Measurements from ENCODE around the gene CACNA1C. TPM values are rescaled to one million over a fixed set of nuclear protein-coding genes. Genes with fewer than 3 reads are reported as not detected.

CACNA1C gene
- polyA plus RNA-seq, 1 donor from 2014 or later = 0.06 TPM

DNA sequence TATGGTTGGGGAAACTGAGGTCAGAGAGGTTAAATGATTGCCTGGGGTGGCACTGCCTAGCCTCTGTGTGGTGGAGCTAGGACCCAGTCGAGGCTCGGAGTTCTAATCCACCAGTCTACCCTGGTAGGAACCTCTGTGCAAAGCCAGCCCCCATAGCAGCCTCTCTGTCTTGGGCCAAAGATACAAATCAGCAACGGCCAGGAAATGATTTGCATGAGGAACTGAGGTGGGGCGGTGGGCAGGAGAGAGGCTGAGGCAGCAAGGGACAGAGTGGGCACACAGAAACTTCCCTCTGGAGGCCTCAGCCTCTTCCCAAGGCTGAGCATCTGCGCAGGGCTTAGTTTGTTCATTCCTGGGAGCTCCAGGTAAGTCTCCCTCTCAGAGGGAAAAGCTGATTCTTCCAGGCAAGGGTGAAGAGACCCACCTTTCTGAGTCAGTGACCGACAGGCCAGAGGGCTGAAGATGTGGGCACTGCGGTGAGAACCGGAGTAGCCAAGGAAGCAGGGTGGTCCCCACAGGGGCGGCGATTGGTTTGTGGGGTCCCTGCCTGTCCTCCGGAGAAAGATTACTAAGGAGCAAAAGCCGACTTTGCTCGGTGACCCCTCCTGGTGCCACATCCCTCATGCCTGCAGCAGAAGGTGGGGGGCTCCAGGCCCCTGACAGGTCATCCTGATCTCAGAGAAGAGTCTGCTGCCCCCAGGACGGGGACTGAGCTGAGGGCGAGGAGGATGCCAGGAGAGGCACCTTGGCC lies 134.6 kb downstream of the CACNA1C start:
- Mint-ChIP-seq H3K4me1 (peaks cover 0 to 8% (median 6%) of the 10 kb centered on the region in 3 donors), H3K9me3 (no peaks in the 10 kb centered on the region), H3K36me3 (peaks cover 2% of the 10 kb centered on the region), H3K27ac (peak overlapping the region in 1 of 3 donors; percentile 88), H3K27me3 (peaks cover 15% of the 10 kb centered on the region), H3K4me3 (peak overlapping the region in 1 of 4 donors; percentile 39)

DNA sequence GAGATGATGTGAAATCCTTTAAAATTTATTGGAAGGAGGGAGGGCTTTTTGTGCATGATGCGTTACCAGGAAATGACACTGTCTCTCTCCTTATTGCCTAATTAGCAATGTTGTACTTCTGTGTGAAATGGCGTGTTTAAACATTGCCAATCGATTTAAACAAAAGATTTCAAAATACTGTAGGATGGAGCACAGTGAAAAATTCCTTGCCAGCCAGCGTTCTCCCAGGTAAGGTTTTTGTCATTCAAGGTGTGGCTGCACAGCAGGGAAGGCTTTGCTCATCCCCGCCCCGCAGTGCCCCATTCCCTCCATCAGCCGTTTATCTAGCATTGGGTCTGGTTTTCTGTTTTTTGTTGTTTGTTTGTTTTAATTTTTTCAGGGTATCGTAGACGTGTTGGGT lies 137.3 kb downstream of the CACNA1C start:
- peaks cover 2% of the 10 kb centered on the region for H3K36me3 Mint-ChIP-seq
- no peak overlapping the region for H3K27ac Mint-ChIP-seq
- peaks cover 0 to 8% (median 6%) of the 10 kb centered on the region in 3 donors for H3K4me1 Mint-ChIP-seq
- no peaks in the 10 kb centered on the region for H3K9me3 Mint-ChIP-seq
- H3K4me3 Mint-ChIP-seq = no peak overlapping the region
- H3K27me3 Mint-ChIP-seq = peaks cover 4% of the 10 kb centered on the region

DNA sequence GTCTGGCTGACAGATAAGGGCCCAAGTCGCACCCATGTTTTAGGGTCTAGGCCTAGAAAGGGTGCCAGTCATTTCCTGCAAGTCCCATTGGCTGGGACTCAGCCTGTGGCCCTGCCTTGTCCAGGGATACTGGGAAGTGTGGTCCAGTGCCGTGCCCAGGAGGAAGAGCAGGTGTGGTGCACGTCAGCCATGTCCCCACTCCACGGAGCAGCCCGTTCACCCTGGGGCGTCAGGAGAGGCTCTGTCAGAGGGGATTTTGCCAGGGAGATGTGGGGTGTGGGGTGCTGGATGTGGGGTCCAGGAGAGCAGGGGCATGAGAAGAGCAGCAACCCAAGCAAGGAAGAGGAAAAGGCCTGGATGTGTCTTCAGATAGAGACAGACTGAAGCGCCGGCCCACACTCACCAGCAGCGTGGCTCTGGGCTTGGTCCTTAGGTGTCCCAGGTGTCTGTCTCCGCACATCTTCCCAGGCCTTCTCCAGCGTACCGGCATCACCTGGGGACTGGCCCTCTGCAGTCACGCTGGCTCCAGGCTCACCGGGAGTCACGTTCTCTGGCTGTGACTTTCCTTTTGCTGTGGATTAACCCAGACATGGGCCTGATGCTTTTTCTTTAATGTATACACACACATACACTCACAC lies 138.2 kb downstream of the CACNA1C start:
- Mint-ChIP-seq H3K9me3 (no peaks in the 10 kb centered on the region), H3K27me3 (peaks cover 6% of the 10 kb centered on the region), H3K4me3 (no peak overlapping the region), H3K36me3 (peaks cover 2% of the 10 kb centered on the region), H3K27ac (peak overlapping the region in 1 of 3 donors; percentile 9), H3K4me1 (peaks cover 0 to 8% (median 6%) of the 10 kb centered on the region in 3 donors)

DNA sequence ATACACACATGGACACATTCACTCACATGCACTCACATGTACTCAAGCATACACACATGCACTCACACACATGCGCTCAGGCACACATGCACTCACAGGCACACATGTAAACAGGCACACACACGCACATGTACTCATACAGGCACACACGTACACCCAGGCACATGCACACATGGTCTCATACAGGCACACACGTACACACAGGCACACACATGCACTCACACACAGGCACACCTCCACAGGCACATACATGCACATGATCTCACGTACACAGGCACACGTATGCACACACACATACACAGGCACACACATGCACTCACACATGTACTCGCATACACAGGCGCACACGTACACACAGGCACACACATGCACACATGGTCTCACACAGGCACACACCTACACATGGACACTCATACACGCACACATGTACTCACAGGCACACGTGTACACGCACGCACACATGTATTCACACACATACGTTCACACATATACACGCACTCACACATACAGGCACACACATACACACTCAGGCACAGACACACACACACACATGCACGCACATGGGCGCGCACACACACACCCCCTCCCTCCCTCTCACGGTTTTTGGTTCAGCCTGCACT lies 138.9 kb downstream of the CACNA1C start:
- H3K27ac Mint-ChIP-seq = no peak overlapping the region
- peaks cover 0 to 7% (median 6%) of the 10 kb centered on the region in 3 donors for H3K4me1 Mint-ChIP-seq
- H3K36me3 Mint-ChIP-seq = no peaks in the 10 kb centered on the region
- no peaks in the 10 kb centered on the region for H3K9me3 Mint-ChIP-seq
- peaks cover 8% of the 10 kb centered on the region for H3K27me3 Mint-ChIP-seq
- H3K4me3 Mint-ChIP-seq = no peak overlapping the region

DNA sequence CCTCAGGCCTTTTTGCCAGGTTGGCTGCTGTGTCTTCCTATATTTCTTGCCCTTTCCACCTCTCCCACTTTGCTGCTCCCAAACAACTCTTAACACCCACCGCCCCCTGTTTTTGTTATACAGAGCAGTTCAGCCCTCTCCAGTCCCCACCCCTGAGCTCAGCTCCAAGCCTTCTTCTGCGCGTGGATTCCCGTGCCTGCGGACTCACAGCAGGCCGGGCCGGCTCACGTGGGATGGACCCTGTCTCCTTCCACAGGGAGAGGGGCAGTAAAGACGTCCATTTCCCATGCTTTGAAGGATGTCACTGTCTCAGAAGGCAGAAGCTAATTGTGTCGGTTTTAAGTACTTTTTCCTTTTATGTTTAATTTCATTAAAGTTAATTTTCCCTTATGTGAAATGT lies 139.4 kb downstream of the CACNA1C start:
- H3K4me1 Mint-ChIP-seq = peaks cover 0 to 1% (median 1%) of the 10 kb centered on the region in 3 donors
- H3K36me3 Mint-ChIP-seq = no peaks in the 10 kb centered on the region
- H3K27ac Mint-ChIP-seq = no peak overlapping the region
- H3K9me3 Mint-ChIP-seq = no peaks in the 10 kb centered on the region
- H3K4me3 Mint-ChIP-seq = no peak overlapping the region
- H3K27me3 Mint-ChIP-seq = peaks cover 12% of the 10 kb centered on the region

DNA sequence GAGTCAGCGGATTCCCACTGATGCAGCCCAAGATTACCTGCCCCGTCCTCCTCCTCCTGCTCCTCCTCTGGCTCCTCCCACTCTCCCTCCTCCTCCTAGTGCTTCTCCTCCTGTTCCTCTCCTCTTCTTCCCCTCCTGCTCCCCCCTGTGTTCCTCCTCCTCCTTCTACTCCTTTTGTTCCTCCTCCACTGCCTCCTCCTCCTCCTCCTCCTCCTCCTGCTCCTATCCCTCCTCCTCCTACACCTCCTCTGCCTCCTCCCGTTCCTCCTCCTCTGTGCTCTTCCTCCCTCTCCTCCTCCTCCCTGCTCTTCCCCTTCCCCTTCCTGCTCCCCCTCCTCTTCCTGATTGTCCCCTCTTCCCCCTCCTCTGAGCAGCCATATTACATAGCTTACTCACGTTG lies 141.3 kb downstream of the CACNA1C start:
- no peak overlapping the region for H3K4me3 Mint-ChIP-seq
- no peak overlapping the region for H3K27ac Mint-ChIP-seq
- no peaks in the 10 kb centered on the region for H3K9me3 Mint-ChIP-seq
- no peaks in the 10 kb centered on the region for H3K4me1 Mint-ChIP-seq
- H3K27me3 Mint-ChIP-seq = peaks cover 12% of the 10 kb centered on the region
- no peaks in the 10 kb centered on the region for H3K36me3 Mint-ChIP-seq

DNA sequence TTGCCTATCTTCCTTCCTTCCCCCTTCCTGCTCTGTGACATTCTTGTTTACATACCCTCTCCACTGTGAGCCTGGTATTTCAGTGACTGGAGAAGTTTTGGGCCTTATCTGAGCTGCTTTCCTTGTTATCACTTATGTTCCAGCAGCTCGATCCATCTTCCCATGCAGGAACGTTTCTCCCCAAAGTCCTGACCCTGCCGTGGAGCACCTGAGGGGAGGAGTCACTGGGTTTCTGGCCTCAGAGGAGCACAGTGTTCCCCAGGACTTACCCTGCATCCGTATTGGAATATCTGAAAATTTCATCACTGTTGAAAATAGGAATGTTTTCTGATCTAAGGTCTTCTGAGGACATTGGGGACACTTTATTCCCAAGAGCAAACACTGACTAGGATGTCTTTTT lies 141.8 kb downstream of the CACNA1C start:
- Mint-ChIP-seq H3K27me3 (peaks cover 12% of the 10 kb centered on the region), H3K4me3 (no peak overlapping the region), H3K27ac (no peak overlapping the region), H3K4me1 (no peaks in the 10 kb centered on the region), H3K36me3 (no peaks in the 10 kb centered on the region), H3K9me3 (no peaks in the 10 kb centered on the region)

DNA sequence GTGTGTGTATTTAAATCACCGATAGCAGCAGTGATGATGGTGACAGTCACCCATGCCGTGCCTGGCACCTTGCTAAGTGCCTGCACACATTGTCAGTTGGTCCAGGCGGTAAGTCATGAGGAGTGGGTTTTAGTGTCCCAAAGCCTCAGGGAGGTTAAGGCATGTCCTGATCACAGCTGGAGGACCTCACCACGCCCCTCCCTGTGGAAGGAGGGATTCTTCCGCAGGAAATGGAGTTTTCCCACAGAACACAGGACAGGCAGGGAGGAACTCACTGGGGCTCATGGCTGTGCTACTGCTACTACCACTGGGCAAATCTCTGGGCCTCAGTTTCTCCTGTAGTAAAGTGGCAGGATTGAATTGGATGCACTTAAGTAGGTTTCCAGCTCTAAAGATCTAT lies 142.3 kb downstream of the CACNA1C start:
- H3K27ac Mint-ChIP-seq = no peak overlapping the region
- no peaks in the 10 kb centered on the region for H3K4me1 Mint-ChIP-seq
- H3K4me3 Mint-ChIP-seq = no peak overlapping the region
- no peaks in the 10 kb centered on the region for H3K36me3 Mint-ChIP-seq
- H3K27me3 Mint-ChIP-seq = peaks cover 12% of the 10 kb centered on the region
- H3K9me3 Mint-ChIP-seq = no peaks in the 10 kb centered on the region

DNA sequence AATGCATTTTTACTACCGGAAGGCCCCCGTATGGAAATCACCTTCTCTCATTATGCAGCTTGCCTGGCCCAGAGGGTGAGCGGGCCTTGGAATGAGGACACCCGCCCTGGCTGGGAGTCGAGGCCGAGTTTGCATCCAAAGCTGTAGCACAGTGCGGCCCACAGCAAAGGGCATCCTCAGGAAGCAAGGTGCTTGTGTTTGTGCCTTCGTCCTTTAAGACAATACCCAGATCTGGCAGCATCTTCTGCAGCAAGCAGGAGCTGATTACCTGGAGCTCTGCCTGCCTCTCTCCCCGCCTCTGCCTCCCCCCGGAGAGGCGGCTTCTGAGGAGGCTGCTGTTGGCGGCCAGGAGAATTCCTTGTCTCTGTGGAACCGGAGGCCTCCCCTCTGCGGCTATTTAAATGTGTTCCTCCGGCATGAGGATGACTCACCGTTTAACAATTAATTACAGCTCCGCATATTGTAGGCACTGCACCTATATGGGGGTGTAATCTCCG lies 145.3 kb downstream of the CACNA1C start:
- Mint-ChIP-seq H3K27ac (no peak overlapping the region), H3K36me3 (no peaks in the 10 kb centered on the region), H3K4me3 (no peak overlapping the region), H3K4me1 (no peaks in the 10 kb centered on the region), H3K27me3 (peaks cover 21% of the 10 kb centered on the region), H3K9me3 (no peaks in the 10 kb centered on the region)

DNA sequence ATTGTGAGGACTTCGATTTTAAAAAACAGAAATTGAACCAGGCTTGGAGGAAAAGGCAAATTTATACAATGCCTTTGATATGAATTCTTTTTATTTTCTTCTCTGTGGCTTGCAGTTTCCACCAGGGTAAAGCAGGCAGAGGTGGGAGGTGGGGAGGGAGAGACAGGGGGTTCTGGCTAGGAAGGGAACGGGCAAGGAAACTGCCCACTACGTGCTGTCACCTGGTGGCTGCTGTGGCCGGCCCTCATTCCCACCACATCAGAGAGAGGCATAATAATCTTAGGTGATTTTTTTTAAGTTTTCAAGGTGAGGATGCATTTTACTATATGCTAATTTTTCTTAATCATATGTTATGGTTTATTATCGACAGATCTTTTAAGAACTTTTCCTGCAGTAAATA lies 145.8 kb downstream of the CACNA1C start:
- Mint-ChIP-seq H3K9me3 (no peaks in the 10 kb centered on the region), H3K27ac (no peak overlapping the region), H3K27me3 (peaks cover 21% of the 10 kb centered on the region), H3K4me1 (no peaks in the 10 kb centered on the region), H3K4me3 (no peak overlapping the region), H3K36me3 (no peaks in the 10 kb centered on the region)

DNA sequence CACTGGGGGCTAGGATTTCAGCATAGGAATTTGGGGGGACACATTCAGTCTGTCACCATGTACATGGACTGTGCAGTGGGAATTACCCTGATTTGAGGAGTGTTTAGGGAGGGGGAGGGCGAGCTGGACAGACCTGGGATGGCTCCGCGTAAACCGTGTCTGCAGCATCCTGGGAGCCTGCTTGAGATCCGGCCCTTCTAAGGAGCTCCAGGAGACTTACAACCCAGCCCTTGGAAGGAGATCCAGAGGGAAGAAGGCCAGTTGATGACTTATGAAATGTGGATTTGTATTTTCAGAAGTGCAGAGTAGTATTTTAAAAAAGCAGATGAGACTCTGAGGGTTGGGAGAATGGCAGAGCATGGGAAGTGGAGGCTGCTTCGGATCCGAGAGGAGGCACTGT lies 153.2 kb downstream of the CACNA1C start:
- H3K9me3 Mint-ChIP-seq = no peaks in the 10 kb centered on the region
- no peak overlapping the region for H3K4me3 Mint-ChIP-seq
- peaks cover 0 to 6% (median 0%) of the 10 kb centered on the region in 3 donors for H3K4me1 Mint-ChIP-seq
- no peak overlapping the region for H3K27ac Mint-ChIP-seq
- H3K27me3 Mint-ChIP-seq = peaks cover 9% of the 10 kb centered on the region
- no peaks in the 10 kb centered on the region for H3K36me3 Mint-ChIP-seq

DNA sequence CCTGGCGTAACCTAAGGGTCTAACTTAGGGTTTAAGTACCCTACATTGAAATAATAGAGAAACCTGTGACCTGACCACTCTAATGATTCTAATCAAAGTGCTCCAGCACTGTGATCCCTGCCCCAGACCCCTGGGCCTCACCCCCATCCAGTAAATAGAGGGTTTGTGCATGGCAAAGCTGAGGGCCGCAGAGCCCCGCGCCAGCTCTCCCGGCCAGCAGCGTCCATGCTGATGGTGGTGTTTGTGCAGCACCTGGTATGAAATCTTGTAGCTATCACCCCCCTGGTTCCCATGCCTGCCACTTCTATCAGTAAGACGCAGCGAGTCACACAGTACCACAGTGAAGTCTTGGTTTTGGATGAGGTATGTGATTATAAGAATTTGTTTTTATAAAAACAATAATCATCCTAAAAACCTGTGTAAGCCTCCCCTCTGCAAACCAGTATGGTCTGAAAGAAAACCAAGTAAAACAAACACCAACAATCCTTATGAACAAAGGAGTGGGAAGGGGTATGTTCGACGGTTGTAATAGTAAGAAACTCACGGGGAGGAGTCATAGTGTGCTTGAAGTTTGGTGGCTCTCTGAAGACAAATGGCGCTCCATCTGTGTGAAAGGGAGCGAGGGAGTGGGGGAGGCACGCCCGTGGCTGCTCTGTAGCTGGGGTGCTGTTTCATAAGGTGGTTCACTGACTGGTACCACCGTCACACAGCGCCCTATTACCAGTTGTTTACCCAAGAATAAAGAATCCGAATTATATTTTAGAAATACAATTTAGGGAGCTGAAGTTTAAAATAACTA lies 156.2 kb downstream of the CACNA1C start:
- Mint-ChIP-seq H3K4me1 (peaks cover 0 to 6% (median 0%) of the 10 kb centered on the region in 3 donors), H3K36me3 (no peaks in the 10 kb centered on the region), H3K27me3 (peaks cover 8% of the 10 kb centered on the region), H3K27ac (no peak overlapping the region), H3K4me3 (no peak overlapping the region), H3K9me3 (peaks cover 0 to 2% (median 0%) of the 10 kb centered on the region in 3 donors)

DNA sequence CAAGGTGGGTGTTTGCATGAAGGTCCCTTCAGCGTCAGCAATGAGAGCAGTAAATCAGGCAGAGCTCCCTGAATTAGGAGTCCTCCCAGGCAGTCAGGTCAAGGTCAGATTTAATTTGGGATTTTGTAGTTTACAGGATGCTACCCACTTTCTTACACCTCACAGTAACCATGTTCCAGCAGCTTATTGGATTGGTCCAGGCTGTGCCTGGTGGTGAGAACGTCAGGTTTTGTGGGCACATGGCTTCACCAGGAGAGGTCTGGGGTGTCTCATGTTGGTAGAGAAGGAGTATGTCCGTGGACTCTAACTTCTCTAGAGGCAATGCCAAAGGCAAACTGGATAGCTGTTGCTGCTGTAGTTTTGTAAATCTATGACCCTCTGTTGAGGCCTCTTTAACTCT lies 158.3 kb downstream of the CACNA1C start:
- H3K27me3 Mint-ChIP-seq = peaks cover 12% of the 10 kb centered on the region
- H3K27ac Mint-ChIP-seq = no peak overlapping the region
- peaks cover 0 to 6% (median 0%) of the 10 kb centered on the region in 3 donors for H3K4me1 Mint-ChIP-seq
- H3K4me3 Mint-ChIP-seq = no peak overlapping the region
- H3K36me3 Mint-ChIP-seq = no peaks in the 10 kb centered on the region
- H3K9me3 Mint-ChIP-seq = peaks cover 0 to 2% (median 0%) of the 10 kb centered on the region in 3 donors

DNA sequence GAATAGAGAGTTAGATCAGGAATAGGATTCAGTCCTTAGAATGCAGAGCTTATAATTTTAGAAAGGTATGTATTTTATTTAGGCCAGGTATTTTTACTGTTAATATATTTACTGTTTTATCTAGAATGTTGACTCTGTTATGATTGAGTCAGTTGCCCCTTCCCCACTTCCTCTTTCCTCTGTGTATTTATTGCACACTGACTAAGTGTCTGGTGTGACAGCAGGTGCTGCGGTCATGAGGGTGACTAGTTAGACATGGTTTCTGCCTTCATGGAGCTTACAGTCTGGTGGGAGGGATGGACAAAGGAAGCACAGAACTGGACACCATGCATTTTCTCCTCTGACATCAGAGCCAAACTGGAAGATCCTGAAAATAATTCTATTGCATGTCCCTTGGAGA lies 159.8 kb downstream of the CACNA1C start:
- H3K4me3 Mint-ChIP-seq = no peak overlapping the region
- peaks cover 12% of the 10 kb centered on the region for H3K27me3 Mint-ChIP-seq
- H3K4me1 Mint-ChIP-seq = peaks cover 0 to 6% (median 0%) of the 10 kb centered on the region in 3 donors
- no peaks in the 10 kb centered on the region for H3K36me3 Mint-ChIP-seq
- no peak overlapping the region for H3K27ac Mint-ChIP-seq
- H3K9me3 Mint-ChIP-seq = peaks cover 0 to 2% (median 0%) of the 10 kb centered on the region in 3 donors
